K562 (cell line): ENCODE measurements around the gene PRSS27. TPM values are rescaled to one million over a fixed set of nuclear protein-coding genes. Genes with fewer than 3 reads are reported as not detected.
"Not testable (repeated sequence)": the region's sequence is repeated elsewhere in the genome, so short reads cannot be mapped to it uniquely, and the experiment has no call there.

Source experiments
- ATAC-seq: fragments of 200-7000 bp; cut with Tn5 transposase; 3 replicates; pipeline ENCODE4 v1.9.1; 2020; ENCODE audit warnings: moderate library complexity
- BruUV-seq: library from RNA; stranded (reverse); fragments of 400-500 nt; replicated peaks from 2 replicates; lab custom pipeline; 2021; lab: Mats Ljungman, UMichigan
- CTCF ChIA-PET: fragments of 300-600 bp; formaldehyde crosslinking; extraction: SDS; loops from one replicate; lab custom pipeline; 2021; ENCODE audit warnings: low intra/inter-chr PET ratio; lab: Yijun Ruan, JAX
- POLR2A ChIA-PET: fragments of 300-600, 350-650 bp; sonication (Branson Sonifier 250); formaldehyde crosslinking; extraction: SDS; loops from one replicate; lab custom pipeline; 2021; ENCODE audit warnings: antibody characterized with exemption, inconsistent platforms; lab: Yijun Ruan, JAX
- DNase-seq, 4 experiments: peaks; one replicate each; pipeline versions ENCODE4 v3.0.0 to v3.0.0-alpha.2; 2011 to 2018; ENCODE audit warnings: low spot score in 3 of 4, mixed read lengths in 3 of 4; ENCODE audit errors: extremely low read depth in 1 of 4
- FAIRE-seq: peaks from 2 replicates; lab custom pipeline; 2011; peaks lifted over from hg19 to GRCh38; lab: Jason Lieb, UNC
- H2AFZ ChIP-seq: 2 replicates; pipeline ENCODE4 v1.6.0; 2011; ENCODE audit warnings: low read depth, low read length, control low read depth, inconsistent platforms
- H3K27ac ChIP-seq: fragments of 200-600 bp; 3 replicates; pipeline ENCODE4 v1.8.0; 2011; ENCODE audit warnings: low read depth, mild to moderate bottlenecking, control low read depth, inconsistent platforms, low read length, moderate library complexity, mixed read lengths; ENCODE audit errors: extremely low read depth
- H3K27me3 ChIP-seq, 2 experiments: fragments of 300-600 bp in 1 of 2; 2 replicates in 1 of 2; 3 replicates in 1 of 2; pipeline versions ENCODE4 v1.6.0 to v1.8.0; 2011; ENCODE audit warnings: inconsistent platforms in 2 of 2, low read length in 2 of 2, mild to moderate bottlenecking in 1 of 2, mixed read lengths in 1 of 2, moderate library complexity in 1 of 2; ENCODE audit not compliant: control insufficient read depth in 2 of 2, insufficient read depth in 2 of 2
- H3K36me3 ChIP-seq: fragments of 300-600 bp; 3 replicates; pipeline ENCODE4 v1.8.0; 2011; ENCODE audit warnings: mild to moderate bottlenecking, low read length, inconsistent platforms; ENCODE audit not compliant: control insufficient read depth, insufficient read depth
- H3K4me1 ChIP-seq, 2 experiments: fragments of 200-600 bp in 1 of 2; replicated peaks in 1 of 2; 2 replicates in 1 of 2; 3 replicates in 1 of 2; pipeline versions ENCODE4 v1.5.1 to v1.8.0; 2011; ENCODE audit warnings: inconsistent platforms in 2 of 2, low read length in 2 of 2, mild to moderate bottlenecking in 1 of 2, mixed read lengths in 1 of 2, moderate library complexity in 1 of 2; ENCODE audit not compliant: control insufficient read depth in 2 of 2, insufficient read depth in 2 of 2
- H3K4me2 ChIP-seq: 2 replicates; pipeline ENCODE4 v1.6.1; 2011; ENCODE audit warnings: low read length, control low read depth, inconsistent platforms, mixed read lengths; ENCODE audit not compliant: insufficient read depth
- H3K4me3 ChIP-seq: fragments of 200-600 bp; sonication (generic), shearing (Covaris generic); 2 replicates; pipeline ENCODE4 v1.5.1; 2016; ENCODE audit warnings: control low read depth, inconsistent platforms
- H3K79me2 ChIP-seq: fragments of 200-600 bp; 3 replicates; pipeline ENCODE4 v1.8.0; 2011; ENCODE audit warnings: low read length, inconsistent platforms; ENCODE audit not compliant: control insufficient read depth, insufficient read depth
- H3K9ac ChIP-seq, 2 experiments: 2 replicates each; pipeline versions ENCODE4 v1.6.0 to v1.6.1; 2011; ENCODE audit warnings: low read depth in 2 of 2, low read length in 2 of 2, control low read depth in 1 of 2, inconsistent platforms in 1 of 2, mild to moderate bottlenecking in 1 of 2, mixed read lengths in 1 of 2; ENCODE audit not compliant: insufficient read depth in 1 of 2
- H3K9me1 ChIP-seq: one replicate; pipeline ENCODE4 v1.6.0; 2011; ENCODE audit warnings: inconsistent platforms, mild to moderate bottlenecking, low read length, moderate library complexity; ENCODE audit not compliant: control insufficient read depth, insufficient read depth
- H3K9me3 ChIP-seq: replicated peaks from 2 replicates; pipeline ENCODE4 v1.5.1; 2011; ENCODE audit warnings: low read depth, low read length, inconsistent platforms; ENCODE audit not compliant: control insufficient read depth, insufficient read depth
- H4K20me1 ChIP-seq: replicated peaks from 2 replicates; pipeline ENCODE4 v1.6.1; 2011; ENCODE audit warnings: low read length, inconsistent platforms, mixed read lengths; ENCODE audit not compliant: control insufficient read depth, insufficient read depth
- ZNF316 ChIP-seq: fragments of 450-650 bp; IDR thresholded peaks from 2 replicates; pipeline ENCODE4 v1.6.1; 2016
- WGBS: fragments of 100-300 bp; shearing (Covaris generic); methylation state at CpG from one replicate; pipeline ENCODE4 v1.1.6; 2016; ENCODE audit warnings: low coverage, mixed read lengths; ENCODE audit not compliant: insufficient coverage; ENCODE audit errors: missing lambda C conversion rate; 5-methylcytosine and 5-hydroxymethylcytosine counted together
- in situ Hi-C: fragments of 300-500 bp; cut with MboI; formaldehyde crosslinking; loops from 4 replicates; pipeline ENCODE4 v1.15.0; 2018; ENCODE audit warnings: inconsistent platforms, mixed read lengths
- intact Hi-C: fragments of 100-400 bp; cut with micrococcal nuclease; formaldehyde crosslinking; loops from 2 replicates; pipeline ENCODE4 v1.14.2; 2022
- polyA plus RNA-seq, 8 experiments: library from polyadenylated mRNA; depleted of rRNA in 4 of 8; stranded (reverse) in 5 of 8; unstranded in 3 of 8; fragments of >200 nt; fragmentation: Nextera tagmentation in 2 of 8; fragmentation: Illumina TruSeq in 1 of 8; extraction: Ambion mirVana in 2 of 8; extraction: Trizol in 1 of 8; gene quantifications; 2 replicates each; pipeline versions ENCODE4 v1.2.1 to v1.2.3, GENCODE V29; 2011 to 2014; ENCODE audit warnings: inconsistent platforms in 1 of 8, missing spikeins in 1 of 8
- total RNA-seq, 7 experiments: library from RNA; depleted of rRNA in 6 of 7; stranded (reverse); fragments of >200 nt in 6 of 7; fragmentation: Illumina TruSeq in 2 of 7; extraction: Trizol in 2 of 7; gene quantifications; 2 replicates each; pipeline versions ENCODE4 v1.2.1 to v1.2.3, GENCODE V29; 2011 to 2021; ENCODE audit warnings: low replicate concordance in 1 of 7

The PRSS27 gene
- total and polyA plus RNA-seq, 9 of the 15 experiments (the other 6 are each of a cell fraction or from before 2014, with no cell fraction given) = 0.09 to 0.20 (median 0.17) TPM; not detected in 5

DNA sequence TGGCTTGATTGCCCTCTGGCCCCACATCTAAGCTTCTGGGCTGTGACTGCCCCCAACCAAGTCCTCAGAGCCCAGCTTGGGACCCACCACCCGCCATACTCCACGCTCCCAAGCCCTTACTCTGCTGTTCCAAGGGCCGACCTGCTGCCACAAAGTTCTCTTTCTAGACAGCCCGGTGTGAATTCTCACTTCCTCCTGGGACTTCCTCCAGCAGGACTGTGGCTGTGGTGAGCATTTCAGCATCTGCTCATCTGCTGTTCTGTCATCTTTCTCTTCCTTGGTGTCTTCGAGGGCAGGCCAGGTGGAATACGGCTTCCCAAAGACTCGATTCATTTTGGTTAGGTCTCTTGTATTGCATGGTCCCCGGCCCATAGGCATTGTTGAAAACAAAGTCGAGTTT lies 33.9 kb downstream of the PRSS27 start:
- peaks cover 21% of the 10 kb centered on the region; the same call in 2 of the 3 replicates for H3K36me3 ChIP-seq
- DNase-seq, H3K4me2 ChIP-seq, H3K9ac ChIP-seq, POLR2A ChIA-PET, intact Hi-C loops, H3K27ac ChIP-seq, H2AFZ ChIP-seq, BruUV-seq, ATAC-seq, H3K27me3 ChIP-seq, H3K4me3 ChIP-seq, CTCF ChIA-PET, in situ Hi-C loops, H3K9me3 ChIP-seq, H3K9me1 ChIP-seq: not testable (repeated sequence)
- peaks cover 13% of the 10 kb centered on the region for H4K20me1 ChIP-seq
- H3K79me2 ChIP-seq = peaks cover 41% of the 10 kb centered on the region
- FAIRE-seq = peak; percentile 75
- peaks cover 5 to 36% of the 10 kb centered on the region in 2 experiments for H3K4me1 ChIP-seq
- WGBS = no CpG with 5 or more reads among the region's 9 CpGs

DNA sequence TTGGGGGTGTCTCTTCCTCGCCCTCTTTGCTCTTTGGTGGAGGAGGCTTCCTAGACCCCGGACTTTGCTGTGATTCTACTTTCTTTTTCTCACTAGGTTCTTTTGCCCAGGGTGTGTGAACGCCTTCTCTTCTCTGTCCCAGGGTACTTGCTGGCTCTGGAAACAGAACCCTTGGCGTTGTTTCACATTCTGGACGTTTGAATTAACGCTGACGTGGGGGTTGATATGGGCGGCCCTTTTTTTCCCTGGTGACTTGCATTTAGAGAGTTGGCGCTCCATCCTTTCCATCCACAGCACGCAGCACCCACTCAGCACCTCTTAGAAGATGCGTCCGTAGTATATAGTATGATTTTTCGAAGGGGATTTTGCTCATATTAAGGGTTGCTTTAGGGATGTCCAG lies 37.0 kb downstream of the PRSS27 start:
- TF ChIP-seq ZNF316 = 0 out of 2 replicates have a peak, but pooled peaks have one; percentile 9
- H3K9me3 ChIP-seq, in situ Hi-C loops, H3K9me1 ChIP-seq, FAIRE-seq, H3K27me3 ChIP-seq, CTCF ChIA-PET, ATAC-seq, DNase-seq, BruUV-seq, intact Hi-C loops: not testable (repeated sequence)
- H3K36me3 ChIP-seq = peaks cover 17% of the 10 kb centered on the region; the same call in 2 of the 3 replicates
- POLR2A ChIA-PET = interaction anchor here (1.0 to 1.4 kb wide), 2 partner anchors 8 to 10 kb away, joined by 4 to 5 read pairs; no protein-coding TSS in a partner anchor
- peaks cover 13% of the 10 kb centered on the region for H4K20me1 ChIP-seq
- H3K79me2 ChIP-seq = peaks cover 46% of the 10 kb centered on the region
- peak overlapping the region; percentile 82; the same call in 1 of the 2 replicates for H2AFZ ChIP-seq
- peak overlapping the region; percentile 85 to 99 for H3K9ac ChIP-seq
- peak overlapping the region; percentile 76 for H3K27ac ChIP-seq
- H3K4me1 ChIP-seq = peaks cover 12 to 24% of the 10 kb centered on the region in 2 experiments
- H3K4me3 ChIP-seq = peak overlapping the region; percentile 98
- 1% methylated on average over 13 of the region's 13 CpGs for WGBS
- peak overlapping the region; percentile 98 for H3K4me2 ChIP-seq
